GDM1 (cell line): ENCODE data around the gene CC2D1A.

ENCODE experiments used
- DNase-seq: peaks from one replicate; lab custom pipeline; 2025; lab: John Stamatoyannopoulos, UW

CC2D1A gene

GRCh38 chr19:13980340-13980739 lies 74.3 kb downstream of the CC2D1A start:
- no peak for DNase-seq
